ENCODE results near the gene IGFBP2. TPM values are rescaled to one million over a fixed set of nuclear protein-coding genes. Genes with fewer than 3 reads are reported as not detected.

Gene IGFBP2
- total RNA-seq: 10 to 100 TPM; 16.8 to 82.8 (median 41.9) TPM

GRCh38 chr2:216632952-216633615, at the start of gene IGFBP2:
TSS of gene IGFBP2 (plus strand) at chr2:216633420. CDS start at chr2:216633524, 104 bp downstream.
- TF ChIP-seq POLR2AphosphoS5 (IDR thresholded peaks at IDR 0.05) (no peak), POLR2A (IDR thresholded peaks at IDR 0.05) (no peak), CTCF (IDR thresholded peaks at IDR 0.05) (no peak), EP300 (IDR thresholded peaks at IDR 0.05) (no peak)
- WGBS, 2 donors: 3 to 4% methylated on average over 18 to 21 of the region's 70 CpGs
- peak in 1 of 2 donors; percentile 39 for ATAC-seq (ENCODE audit: low FRiP score in 2 of 2)
- Histone ChIP-seq H3K36me3 (no peaks in the 10 kb centered on the region), H3K9me3 (no peaks in the 10 kb centered on the region), H3K4me3 (peak within 1 kb of the TSS; percentile 19 to 53 (median 48)), H3K4me1 (peaks cover 18 to 41% (median 33%) of the 10 kb centered on the region in 4 donors), H3K27me3 (peaks cover 0 to 11% (median 8%) of the 10 kb centered on the region in 4 donors), H3K27ac (peak within 1 kb of the TSS in 1 of 4 donors; percentile 26)
- DNase-seq: no peak

GRCh38 chr2:216583606-216584005, 49.6 kb upstream of the IGFBP2 start:
- Histone ChIP-seq H3K4me1 (no peaks in the 10 kb centered on the region), H3K36me3 (no peaks in the 10 kb centered on the region), H3K27me3 (no peaks in the 10 kb centered on the region), H3K27ac (no peak overlapping the region), H3K4me3 (no peak overlapping the region), H3K9me3 (no peaks in the 10 kb centered on the region)
- ATAC-seq (ENCODE audit: low FRiP score in 2 of 2) (no peak), DNase-seq (no peak)
- TF ChIP-seq EP300 (IDR thresholded peaks at IDR 0.05) (no peak), POLR2A (IDR thresholded peaks at IDR 0.05) (no peak), CTCF (IDR thresholded peaks at IDR 0.05) (no peak), POLR2AphosphoS5 (IDR thresholded peaks at IDR 0.05) (no peak)
- WGBS, 2 donors: 78 to 86% methylated on average over 5 of the region's 5 CpGs

- WGBS, 2 donors: 82 to 83% methylated on average over 8 of the region's 8 CpGs
Measured at GRCh38 chr2:216584112-216584511, 49.1 kb upstream of the IGFBP2 start.

GRCh38 chr2:216585441-216585840, 47.8 kb upstream of the IGFBP2 start:
- 94 to 100% methylated on average over 1 of the region's 1 CpG for WGBS, 2 donors
- H3K27ac ChIP-seq: no peak overlapping the region
- no peak overlapping the region for H3K4me3 ChIP-seq
- DNase-seq: no peak
- TF ChIP-seq POLR2A (IDR thresholded peaks at IDR 0.05) (no peak), EP300 (IDR thresholded peaks at IDR 0.05) (no peak)
- no peaks in the 10 kb centered on the region for H3K4me1 ChIP-seq
- H3K27me3 ChIP-seq: no peaks in the 10 kb centered on the region
- H3K9me3 ChIP-seq: no peaks in the 10 kb centered on the region
- H3K36me3 ChIP-seq: no peaks in the 10 kb centered on the region
- no peak for ATAC-seq (ENCODE audit: low FRiP score in 2 of 2)

More at GRCh38 chr2:216584112-216584511, 49.1 kb upstream of the IGFBP2 start:
- Histone ChIP-seq H3K4me3 (no peak overlapping the region), H3K4me1 (no peaks in the 10 kb centered on the region), H3K27ac (no peak overlapping the region), H3K27me3 (no peaks in the 10 kb centered on the region), H3K9me3 (no peaks in the 10 kb centered on the region), H3K36me3 (no peaks in the 10 kb centered on the region)
- DNase-seq: no peak
- no peak for ATAC-seq (ENCODE audit: low FRiP score in 2 of 2)
- TF ChIP-seq EP300 (IDR thresholded peaks at IDR 0.05): no peak
- TF ChIP-seq CTCF (IDR thresholded peaks at IDR 0.05): no peak
- TF ChIP-seq POLR2A (IDR thresholded peaks at IDR 0.05): no peak
- TF ChIP-seq POLR2AphosphoS5 (IDR thresholded peaks at IDR 0.05): no peak

GRCh38 chr2:216588861-216589710, 44.1 kb upstream of the IGFBP2 start:
- DNase-seq (no peak), ATAC-seq (ENCODE audit: low FRiP score in 2 of 2) (no peak)
- H3K27me3 ChIP-seq: no peaks in the 10 kb centered on the region
- H3K4me3 ChIP-seq: no peak overlapping the region
- no peaks in the 10 kb centered on the region for H3K4me1 ChIP-seq
- 85 to 87% methylated on average over 10 of the region's 10 CpGs for WGBS, 2 donors
- H3K36me3 ChIP-seq: no peaks in the 10 kb centered on the region
- no peaks in the 10 kb centered on the region for H3K9me3 ChIP-seq
- TF ChIP-seq EP300 (IDR thresholded peaks at IDR 0.05) (no peak), CTCF (IDR thresholded peaks at IDR 0.05) (no peak), POLR2AphosphoS5 (IDR thresholded peaks at IDR 0.05) (no peak)
- no peak overlapping the region for H3K27ac ChIP-seq
